AML-193 (cell line): Measurements from ENCODE around the gene EIPR1.

Experiments
- DNase-seq, 2 experiments: peaks; one replicate each; lab custom pipeline; 2025; lab: John Stamatoyannopoulos, UW

Gene EIPR1

DNA sequence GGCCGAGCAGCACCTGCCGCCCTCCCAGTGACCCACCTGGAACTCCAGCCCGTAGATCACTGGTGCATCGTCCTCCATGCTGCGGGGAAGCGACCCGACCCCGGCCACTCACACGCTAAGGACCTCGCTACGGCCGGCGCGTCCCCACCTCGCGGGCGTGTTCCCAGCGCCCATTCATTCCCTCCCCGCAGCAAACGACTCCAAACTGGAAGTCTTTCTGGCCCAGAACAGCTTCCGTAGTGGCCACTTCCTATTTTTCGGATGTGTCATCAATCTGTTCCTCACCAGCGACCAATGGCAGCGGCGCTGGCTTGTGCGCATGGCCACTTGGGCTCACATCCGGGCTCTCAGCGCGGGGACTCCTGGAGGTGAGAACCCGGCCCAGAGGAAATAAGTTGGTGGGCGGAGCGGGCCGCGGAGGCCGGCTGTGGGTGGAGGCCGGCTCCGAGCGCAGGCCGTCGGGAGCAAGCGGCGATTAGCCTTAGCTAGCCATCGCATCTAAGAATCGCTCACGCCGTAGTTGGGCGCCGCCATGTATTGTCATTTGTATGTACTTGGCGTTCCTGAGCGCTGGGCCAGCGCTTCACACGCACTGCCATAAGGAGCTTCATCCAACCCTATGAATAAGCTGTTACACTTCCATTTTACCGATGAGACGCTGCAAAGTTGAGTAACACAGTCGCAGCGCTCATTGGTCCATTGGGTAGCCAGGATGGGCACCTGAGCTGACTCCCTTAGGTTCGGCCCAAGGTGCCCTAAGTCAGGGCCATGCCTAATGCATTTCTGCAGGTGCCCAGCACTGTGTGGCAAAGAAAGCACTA, at the start of gene EIPR1:
TSS of gene EIPR1 (minus strand) at position 207 of the 821 bp plus-strand sequence. CDS start at position 78, 129 bp downstream.
- DNase-seq, result peak; percentile 94 to 95

DNA sequence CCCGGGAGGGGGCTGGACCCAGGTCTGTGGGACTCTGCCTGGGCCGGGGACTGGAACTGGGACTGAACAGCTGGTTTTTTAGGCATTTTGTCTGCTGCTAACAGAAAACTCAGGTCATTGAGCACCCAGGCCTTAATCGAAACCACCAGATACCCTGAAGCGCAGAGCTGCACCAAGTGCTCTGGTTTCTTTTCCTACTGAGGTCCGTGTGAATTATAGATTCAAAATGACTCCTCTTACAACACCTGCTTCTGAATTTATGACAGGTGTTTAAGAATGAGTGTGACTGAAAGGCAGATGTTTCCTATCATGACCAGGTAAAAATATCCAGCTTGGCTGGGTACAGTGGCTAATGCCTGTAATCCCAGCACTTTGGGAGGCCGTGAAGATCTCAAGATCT, 49.7 kb upstream of the EIPR1 start:
- no peak for DNase-seq

DNA sequence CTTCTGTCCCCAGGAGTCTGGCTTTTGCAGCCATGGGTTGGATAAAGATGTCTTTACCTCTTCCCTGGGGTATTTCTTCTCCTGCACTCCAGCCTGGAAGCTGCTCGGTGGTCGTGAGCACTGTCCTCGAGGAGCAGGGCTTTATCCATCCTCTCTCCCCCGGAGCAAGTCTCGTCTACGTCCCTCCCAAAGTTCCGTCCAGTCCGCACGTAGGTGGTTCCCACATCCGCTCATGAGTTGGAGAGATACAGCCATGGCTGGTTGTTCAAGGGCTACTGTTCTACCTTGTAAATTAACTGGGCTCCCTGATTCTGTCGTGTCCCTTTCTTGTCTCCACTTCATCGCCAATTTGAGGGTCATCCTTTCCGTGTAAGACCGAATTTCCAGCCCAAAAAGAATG, 49.0 kb upstream of the EIPR1 start:
- no peak for DNase-seq

DNA sequence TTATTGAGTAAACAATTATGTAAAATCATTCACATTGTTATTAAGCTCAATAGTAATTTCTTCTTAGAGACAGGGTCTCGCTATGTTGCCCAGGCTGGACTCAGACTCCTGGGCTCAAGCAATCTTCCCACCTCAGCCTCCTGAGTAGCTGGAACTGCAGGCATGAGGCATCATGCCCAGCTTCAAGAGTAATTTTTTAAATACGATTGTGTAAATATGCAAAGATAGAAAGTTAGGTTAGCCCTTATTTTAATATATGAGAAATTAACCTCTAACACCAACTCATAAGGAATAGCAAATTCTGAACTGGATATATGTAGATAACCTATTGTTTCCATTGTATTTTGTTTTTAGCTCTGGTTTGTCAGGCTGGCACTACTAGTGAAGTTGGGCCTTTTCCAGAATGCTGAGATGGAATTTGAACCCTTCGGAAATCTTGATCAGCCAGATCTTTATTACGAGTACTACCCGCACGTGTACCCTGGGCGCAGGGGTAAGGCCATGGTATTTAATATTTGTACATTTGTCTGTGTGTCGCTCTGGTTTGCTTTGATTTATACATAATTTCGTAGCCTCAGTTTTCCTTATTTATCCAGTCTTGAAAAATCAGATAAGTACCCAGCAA, 46.7 kb upstream of the EIPR1 start:
- no peak for DNase-seq

DNA sequence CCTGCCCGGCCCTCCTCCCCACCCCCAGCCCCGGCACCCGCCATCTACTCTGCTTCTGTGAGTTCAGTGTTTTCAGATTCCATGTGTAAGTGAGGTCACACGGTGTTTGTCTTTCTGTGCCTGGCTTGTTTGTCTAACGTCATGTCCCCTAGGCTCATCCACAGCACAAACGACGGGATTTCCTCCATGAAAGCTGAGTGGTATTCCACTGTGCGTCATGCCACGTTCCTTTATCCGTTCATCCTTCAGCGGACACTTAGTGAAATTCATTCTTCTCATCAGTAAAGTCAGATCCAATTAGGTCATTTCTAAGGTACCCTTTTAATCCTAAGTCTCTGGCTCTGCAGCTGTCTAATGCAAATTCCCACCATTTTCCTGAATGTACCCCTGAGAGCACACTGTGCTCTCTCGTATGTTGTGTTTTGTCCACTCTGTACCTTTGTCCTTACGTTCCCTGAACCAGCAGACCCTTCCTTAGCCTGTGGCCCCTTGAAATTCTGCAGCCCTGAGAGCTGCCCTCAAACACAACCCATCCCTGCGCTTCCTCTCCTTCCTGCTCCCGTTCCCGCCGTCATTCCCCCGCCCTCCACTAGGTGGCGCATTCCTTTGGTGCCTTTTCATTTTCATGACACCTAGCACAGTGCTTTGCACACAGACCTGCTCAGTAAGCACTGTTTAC, 46.0 kb upstream of the EIPR1 start:
- peak; percentile 17 to 22 for DNase-seq

DNA sequence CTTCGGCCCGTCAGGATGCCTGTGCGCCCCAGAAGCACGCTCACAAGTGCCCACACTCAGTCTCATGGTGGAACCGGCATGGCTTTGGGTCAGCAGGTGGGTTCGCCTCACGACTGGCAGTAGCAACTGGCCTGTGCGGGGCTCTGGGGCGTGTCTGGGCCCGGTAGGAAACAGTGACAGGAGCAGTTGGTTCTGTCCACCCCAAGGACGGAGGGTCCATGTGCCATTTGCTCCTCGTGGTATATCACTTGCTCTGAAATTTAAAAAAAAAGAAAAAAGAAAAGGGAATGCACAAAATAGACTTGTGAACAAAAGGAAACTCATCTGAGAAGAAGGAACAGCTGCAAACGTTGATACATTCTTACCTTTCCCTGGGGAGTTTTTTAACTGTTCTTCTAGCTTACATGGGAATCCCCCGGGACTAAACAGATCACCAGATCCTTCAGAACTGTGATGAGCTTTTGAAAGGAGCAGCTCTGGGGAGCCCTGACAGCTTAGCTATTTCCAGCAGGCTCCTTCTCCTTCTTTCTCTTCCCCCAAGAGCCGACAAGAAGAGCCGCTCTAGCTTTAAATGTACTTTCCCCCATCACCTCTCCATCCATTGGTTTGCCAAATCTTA, 44.7 kb upstream of the EIPR1 start:
- no peak for DNase-seq

DNA sequence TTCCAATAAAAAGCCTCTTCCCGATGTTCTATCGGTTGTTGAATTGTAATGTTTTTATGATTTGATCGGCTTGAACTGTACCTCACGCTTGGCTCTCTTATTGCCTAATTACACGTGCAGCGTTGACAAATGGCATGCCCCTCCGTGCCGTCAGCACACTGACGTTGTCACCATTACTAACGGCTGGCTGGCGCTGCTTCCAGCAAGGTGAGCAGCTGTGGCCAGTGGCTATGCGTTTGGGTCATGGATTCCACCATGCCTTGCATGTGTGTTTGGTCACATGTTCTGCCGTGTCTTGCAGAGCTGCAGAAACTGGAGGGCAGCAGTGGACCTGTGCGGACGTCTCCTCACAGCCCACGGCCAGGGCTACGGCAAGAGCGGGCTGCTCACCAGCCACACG, 44.0 kb upstream of the EIPR1 start:
- DNase-seq, result no peak

DNA sequence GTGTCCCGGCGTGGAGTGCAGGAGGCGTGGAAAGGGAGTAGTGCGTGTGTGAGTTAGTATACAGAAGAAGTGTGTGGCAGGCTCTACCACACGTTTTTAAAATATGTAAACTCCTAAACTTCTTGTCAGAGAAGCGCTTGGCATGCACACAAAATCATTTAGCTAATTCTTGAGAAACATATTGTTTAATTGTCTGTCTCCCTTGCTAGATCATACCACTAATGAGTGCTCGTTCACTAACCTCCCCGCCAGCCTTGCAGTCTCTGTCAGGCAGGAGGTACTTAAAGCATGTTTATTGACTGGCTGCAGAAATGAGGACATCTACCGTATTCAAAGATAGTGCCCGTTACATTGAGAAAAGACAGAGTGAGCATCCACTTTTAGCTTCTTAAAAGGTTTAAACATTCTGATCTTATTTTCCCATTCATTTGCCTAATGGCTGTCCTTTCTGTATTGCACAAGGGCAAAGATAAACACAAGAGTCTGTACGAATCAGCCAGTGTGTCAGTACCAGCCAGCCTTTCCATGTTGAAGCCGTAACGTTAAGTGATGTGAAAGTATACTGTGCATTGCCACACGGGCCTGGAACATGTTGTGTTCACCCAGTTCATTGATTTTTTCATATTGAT, 43.3 kb upstream of the EIPR1 start:
- no peak for DNase-seq

DNA sequence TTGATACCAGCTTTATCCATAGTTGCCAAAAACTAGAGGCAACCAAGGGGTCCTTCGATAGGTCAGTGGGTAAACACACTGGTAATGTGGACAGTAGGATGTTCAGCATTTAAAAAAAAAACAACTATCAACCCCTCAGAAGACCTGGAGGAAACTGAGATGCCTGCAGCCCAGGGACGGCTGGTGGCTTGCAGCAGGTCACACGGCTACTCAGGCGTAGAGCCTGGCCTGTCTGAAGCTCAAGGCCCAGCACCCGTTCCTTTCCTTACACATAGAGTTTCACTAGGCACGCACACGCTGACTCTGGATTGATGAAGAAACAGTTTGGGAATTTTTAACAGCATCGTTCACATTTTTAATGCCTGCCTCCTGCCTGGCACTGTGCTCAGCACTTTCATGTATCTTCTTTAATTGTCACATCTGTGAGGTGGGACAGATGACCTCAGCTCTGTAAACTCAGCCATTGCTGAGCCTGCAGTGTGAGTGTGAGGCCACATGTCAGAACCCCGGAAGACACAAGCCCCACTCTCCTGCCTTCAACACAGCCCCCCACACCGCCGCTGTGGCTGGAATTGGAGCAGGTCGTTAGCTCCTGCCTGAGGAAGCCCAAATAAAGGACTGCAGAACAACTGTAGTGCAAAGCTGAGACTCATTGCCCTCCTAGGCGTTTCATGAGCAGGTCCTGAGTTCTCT, 42.6 kb upstream of the EIPR1 start:
- DNase-seq, result no peak

DNA sequence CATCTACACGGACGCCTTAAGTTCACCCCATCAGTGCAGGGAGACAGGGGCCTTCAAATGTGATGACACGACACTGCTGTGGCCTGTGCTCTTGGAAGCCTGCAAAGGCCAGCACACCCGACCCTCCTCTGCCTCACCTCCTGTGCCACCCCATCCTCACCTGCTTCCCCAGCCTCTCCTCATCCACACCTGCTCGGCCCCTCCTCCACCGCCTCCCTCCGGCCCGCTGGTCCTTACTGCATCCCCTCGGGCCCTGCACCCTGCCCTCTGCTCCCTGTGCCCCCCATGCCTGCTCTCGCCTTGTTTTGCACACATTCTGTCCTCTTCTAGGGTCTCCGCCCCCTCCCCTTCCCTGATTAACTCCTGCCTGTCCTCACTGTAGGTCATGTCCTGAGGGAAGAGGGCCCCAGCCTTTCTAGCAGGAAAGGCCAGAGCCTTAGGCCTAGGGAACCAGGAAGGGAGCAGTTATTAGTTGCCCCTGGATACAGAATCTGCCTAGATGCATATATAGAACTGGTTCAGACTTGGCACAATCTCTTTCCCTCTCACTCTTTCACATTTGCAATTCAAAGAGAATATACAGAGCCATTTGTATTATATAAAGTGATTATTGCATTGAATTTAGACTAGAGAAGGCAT, 41.3 kb upstream of the EIPR1 start:
- DNase-seq, result no peak

DNA sequence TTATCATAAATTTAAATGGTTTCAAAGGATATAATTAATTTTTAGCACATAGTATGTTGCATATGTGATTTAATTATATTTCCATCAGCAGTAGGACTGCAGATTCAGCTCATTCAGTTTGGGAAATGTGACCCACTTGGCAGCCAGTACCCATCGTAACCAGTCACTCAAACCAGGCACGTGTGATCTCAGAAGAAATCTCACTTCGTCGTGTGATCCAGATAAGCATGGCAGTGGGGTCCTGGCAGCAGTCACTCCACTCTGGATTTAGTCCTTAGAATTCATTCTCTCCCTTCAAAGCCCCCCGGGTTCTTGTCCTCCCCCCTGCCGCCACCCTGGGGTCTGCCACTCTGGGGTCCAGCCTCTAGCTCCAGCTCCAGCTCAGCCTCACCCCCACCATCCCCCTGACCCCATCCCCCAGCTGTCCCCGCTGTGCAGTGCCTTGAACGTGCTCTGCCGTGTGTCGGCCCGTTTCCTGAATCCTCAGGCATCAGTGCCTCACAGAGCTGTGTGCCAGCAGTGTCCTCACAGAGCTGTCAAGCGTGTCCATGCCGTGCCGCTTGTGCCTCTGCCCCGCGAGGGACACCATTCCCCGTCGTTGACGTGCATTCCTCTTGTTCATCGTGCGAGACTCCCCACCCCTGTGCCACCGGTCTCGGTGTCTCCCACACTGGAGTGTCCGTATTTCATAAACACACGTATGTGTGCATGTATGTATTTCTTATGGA, 36.7 kb upstream of the EIPR1 start:
- no peak for DNase-seq

DNA sequence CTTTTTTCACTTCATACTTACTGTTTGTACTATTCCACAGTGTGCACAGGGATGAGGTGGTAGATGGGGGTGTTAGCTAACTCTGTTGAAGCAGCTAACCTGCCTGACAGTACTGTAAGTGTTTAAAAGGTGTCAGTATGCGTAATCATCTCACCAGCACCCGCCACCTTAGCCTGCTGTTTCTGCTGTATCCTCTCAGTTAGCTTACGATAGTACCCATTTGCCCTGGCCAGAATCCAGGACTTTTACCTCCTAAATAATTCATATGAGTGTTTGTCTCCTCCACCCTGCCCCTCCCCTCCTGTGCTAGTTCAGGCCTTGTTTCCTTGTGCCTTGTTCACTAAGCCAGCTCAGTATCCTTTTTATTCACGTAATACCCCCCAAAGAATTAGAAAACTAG, 36.1 kb upstream of the EIPR1 start:
- no peak for DNase-seq

DNA sequence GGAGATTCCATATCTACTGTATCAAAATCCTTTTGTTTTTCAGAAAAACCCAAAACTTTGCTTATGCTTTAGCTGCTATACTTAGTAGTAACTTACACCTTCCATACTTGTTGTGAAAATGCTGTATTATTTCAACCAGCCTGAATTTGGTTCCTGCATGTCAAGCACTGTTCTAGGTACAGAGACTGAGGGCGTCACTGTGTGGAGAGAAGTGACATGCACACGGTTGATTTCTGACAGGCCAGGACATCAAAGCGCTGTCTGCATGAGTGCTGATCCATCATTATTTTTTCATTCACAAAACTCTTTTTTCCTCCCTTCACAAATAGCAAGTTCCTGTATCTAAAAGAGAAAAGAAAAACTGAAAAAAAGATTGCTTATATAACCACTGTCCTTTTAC, 33.5 kb upstream of the EIPR1 start:
- DNase-seq, result no peak

DNA sequence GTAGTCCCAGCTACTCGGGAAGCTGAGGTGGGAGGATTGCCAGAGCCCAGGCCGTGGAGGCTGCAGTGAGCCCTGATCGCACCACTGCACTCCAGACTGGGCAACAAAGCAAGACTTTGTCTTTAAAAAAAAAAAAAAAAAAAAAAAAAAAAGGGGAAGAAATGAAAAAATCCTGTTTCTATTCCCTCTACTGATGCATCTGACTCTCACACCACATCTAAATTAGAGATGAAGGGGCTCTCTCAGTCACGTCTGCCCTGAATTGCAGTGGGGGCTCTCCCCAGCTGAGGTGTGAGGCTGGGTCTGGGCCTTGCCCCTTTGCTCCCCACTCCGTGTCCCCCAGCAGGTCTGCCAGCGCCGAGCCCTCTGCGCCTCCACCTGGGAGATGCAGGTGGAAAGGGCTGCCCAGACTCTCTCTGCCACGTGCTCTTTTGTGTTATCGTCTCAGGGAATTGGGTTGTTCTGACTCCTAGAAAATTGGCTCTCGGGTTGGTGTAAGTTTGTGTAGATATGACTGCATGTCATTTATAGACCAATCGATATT, 32.1 kb upstream of the EIPR1 start:
- DNase-seq, result no peak

DNA sequence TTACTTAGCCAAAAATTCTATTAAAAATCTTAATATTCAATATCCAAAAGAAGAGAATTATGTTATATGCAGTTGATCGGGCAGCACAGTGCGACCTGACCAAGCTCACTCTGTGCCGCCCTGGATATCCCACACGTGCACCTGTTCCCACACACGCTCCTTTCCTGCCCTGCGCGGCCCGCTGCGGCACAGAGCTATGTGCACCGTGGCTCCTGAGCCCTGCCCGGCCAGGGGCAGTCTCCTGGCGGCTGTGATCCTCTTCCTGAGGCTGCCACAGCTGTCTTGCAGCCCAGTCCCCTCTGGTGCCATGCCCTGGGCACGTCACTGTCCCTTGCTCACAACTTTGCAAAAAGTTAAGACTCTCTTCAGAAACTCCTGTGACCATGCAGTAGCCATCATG, 31.2 kb upstream of the EIPR1 start:
- no peak for DNase-seq

DNA sequence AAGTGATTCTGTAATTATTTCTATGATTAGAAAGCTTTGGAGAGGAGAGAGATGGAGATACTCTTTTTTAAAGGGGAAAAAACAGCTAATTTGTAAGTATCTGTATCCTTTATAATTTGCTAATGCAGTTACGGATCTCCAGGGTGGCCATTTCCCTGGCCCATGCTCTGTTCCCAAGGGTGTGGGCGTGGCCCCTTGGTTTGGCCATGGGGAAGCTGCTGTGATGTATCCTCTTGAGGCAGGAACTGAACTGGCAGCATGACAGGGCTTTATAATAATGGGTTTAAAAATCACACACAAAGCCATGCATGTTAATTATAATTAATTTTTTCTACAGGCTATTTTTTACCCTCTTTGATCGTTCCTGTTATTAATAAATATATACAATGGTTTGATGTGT, 28.9 kb upstream of the EIPR1 start:
- DNase-seq, result no peak

DNA sequence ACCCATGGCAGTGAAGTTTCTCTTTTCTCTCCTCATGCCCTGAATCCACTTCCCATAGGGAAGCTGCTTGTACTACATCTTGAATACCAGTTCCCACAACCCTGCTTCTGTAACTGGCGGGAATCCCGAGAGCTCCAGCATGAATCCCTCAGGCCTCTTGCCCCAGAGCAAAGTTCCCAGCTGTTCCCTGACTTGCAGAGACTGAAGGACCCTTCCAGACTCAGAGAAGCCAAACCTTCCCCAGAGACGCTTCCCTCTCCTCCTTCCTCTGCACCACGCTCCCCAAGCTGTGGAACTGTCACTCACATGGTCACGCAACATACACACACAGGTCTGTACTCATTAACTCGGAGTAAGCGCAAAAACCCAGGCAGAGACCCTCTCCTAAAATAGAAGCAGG, 28.3 kb upstream of the EIPR1 start:
- no peak for DNase-seq

DNA sequence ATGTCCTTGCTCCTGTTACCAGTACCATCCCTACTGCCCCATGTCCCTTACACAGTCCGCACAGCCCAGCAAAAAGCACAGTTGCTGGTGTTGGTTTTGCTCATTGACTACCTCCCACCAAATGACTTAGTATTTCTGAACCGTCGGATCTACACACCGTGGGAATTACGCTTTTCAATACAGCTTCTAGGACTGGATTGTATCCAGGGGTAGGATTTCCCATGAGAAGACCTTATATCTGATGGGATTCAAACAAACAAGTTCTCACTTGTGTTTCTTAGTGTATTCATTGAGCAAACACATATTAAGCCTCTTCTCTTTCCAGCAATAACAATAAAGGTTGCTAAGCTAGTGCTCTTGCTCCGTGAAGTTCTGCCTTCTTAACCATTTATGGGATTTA, 27.7 kb upstream of the EIPR1 start:
- no peak for DNase-seq

DNA sequence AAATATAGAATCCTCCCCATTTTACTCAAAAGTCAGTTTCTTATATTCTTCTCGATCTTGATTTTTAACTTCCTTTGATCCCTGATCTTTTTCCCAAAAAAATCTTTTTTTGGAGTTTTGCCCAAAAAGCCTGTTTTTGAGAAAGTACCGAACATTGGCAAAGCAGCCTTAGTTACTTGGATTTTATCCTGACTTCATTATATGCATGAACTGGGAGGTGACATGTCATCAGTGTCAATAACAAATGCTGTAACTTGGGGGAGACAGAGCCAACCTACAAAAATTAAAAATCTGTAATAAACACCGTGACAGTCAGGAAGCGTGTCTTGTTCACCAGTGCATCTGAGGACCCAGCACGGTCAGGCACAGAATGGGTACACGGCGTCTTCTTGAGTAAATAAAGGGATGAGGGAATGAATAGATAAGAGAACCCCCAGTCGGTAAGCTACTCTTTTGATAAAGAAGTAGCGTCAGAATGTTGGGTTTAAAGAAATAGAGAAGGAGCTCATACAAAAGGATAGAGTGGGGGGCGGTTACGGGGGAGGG, 26.8 kb upstream of the EIPR1 start:
- no peak for DNase-seq
